Activated CD4-positive, alpha-beta T cell treated with anti-CD3 and anti-CD28 coated beads, Interleukin-2, amount 50 U/mL, for 16 hours (primary cell): Measurements from ENCODE around the gene SCN2B.
"Not testable (repeated sequence)": the region's sequence is repeated elsewhere in the genome, so short reads cannot be mapped to it uniquely, and the experiment has no call there.

Experiments used
- DNase-seq: peaks from one replicate; pipeline ENCODE4 v3.0.0-alpha.2; 2020

SCN2B gene

DNA sequence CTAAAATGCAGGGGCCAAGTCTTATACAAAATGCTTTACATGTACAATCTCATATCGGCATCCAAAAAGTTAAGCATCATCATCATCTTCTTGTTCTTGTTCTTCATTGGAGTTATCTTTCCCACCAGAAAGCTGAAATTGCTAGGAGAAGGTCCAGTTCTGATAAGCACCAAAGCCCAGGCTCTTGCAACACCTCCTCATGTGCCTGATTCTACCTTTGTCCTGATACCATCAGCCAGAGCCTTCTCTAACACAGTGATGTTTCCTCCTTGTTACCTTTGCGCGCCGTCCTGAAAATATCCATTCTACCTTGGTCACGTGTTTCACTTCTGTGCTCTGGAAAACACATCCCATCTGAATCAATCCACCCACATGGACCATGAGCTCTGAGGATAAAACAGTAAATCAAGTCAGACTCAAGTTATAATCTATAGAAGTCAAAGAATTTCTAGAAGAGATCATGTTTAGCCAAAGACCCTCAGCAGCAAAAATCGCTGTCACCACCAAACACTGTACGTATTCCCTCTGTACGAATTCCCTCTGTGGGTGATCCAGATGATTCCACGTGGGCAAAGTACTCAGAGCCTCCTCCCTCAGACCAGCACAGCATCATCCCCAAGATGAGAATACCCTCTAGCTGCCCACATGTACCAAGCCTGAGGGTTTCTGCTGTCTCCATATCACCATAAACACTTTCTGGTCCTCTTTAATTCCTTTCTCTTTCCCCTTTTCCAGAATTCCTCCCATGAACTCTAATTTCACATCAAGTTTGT lies 29.4 kb upstream of the SCN2B start:
- no peak for DNase-seq

DNA sequence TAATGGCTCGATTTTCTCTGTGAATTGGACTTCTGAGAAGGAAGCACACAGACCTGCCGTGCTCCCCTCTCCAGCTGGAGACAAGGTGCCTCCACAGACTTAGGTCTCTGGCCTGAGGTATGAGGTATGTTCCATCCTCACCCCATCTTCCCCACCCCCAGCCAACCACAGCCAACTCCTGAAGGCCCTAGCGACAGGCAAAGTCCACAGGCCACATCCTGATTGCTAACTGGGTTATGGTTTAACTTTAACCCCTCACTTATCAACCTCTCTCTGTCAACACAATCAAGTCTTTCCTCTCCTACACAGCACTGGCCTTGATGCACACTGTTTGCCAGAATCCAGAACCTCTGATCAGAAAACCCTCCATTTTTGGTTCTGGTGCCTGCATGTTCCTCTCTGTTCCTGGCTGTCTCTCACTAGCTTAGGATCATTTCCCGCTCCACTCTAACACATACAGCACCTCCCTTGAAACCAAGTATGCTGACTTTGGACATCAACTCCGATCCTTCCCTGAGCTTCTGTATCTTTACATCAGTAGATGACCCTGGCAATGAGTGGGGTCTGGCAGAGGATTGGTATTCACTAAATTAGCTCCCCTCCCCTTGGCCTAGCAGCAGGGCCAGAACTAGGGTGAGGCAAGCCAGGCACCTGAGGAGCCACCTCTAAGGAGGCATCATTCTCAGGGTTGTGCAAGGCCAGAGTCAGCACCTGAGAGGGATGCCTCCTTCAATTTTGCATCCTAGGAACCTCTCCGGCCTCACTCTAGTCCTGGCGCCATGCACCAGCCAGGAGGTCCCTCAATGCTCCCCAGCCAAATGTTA lies 26.4 kb upstream of the SCN2B start:
- DNase-seq: peak; percentile 79

DNA sequence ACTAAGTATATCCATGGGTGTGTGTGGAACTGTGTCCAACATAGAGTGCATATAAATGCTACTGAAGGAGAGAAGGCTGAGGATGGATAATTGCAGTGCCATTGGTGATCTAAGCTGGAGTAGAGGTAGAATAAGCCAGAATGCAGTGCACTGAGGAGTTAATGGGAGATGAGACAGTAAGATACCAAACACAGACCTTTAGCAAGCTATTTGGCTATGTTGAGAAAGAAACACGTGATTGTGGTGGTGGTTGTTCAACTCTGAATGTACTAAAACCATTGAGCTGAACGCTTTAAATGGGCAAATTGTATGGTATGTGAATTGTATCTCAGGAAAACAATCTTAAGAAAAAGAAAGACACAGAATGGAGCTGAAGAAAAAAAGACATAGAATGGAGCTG lies 25.5 kb upstream of the SCN2B start:
- no peak for DNase-seq

DNA sequence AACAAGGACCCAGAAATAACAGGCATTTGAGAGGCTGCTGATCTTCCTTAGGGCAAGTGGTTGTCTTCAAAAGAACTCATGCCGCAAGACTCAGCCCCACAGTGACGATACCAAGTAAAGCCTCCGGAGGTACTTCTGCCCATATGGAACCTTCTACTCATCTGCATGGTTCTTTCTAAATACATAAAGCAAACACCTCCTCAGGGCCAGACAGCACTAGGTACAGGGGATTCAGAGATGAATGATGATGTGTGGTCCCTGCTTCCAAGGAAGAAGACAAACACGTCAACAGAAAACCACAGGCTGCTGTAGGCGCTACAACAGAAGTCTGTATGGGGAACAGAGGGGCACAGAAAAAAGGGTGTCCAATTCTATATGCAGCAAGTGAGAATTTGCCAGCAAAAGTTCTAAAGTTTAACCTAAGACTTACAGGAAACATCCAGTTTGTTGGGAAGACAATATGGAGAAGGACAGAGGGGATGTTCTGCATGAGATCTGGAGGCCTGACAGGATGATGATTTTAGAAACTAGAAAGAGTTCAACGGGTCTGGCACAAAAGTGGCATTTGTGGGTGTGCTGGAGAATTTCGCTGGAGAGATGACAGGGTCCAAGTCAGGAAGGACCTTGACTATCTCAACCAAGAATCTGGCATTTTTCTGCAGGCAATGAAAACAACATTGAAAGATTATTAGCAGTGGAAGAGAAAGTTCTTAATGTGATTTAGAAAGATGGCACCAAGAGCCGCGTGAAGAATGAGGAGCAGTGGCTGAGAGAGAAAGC lies 24.7 kb upstream of the SCN2B start:
- peak; percentile 72 for DNase-seq

DNA sequence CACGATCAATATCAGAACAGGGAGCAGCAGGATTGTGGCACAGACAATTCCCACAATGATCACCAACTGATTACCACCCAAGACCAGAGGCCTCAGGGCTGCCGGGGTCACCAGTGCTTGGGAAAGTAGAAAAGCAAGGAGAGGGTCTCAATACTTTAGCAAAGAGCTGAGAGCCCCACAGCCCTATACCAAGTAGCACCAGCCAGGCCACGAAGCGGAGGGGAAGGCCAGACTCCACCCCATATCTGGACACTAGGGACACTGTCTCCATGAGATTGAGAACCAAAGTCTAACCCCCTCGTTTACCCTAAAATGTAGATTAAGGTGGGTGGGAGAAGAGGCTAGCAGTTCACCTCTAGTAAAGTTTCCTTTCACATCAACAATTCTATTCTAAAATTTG lies 24.1 kb upstream of the SCN2B start:
- no peak for DNase-seq

DNA sequence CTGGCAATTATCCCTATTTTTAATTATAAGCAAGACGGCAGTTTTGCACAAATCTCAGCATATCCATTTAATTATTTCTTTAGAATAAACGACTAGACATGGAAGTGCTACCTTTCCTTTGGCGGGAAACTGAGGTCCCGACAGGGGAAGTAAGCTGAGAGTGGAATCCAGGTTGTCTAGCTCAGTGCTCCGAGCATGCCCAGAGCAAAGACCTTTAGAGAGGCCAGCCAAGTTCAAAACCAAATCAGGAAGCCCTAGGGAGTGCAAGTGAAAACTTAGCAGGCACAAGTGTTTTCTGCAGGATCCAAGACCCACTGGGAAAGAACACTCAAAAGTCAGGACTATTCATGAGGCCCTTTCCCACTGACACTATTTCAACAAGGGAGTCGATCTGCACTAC lies 22.7 kb upstream of the SCN2B start:
- no peak for DNase-seq

DNA sequence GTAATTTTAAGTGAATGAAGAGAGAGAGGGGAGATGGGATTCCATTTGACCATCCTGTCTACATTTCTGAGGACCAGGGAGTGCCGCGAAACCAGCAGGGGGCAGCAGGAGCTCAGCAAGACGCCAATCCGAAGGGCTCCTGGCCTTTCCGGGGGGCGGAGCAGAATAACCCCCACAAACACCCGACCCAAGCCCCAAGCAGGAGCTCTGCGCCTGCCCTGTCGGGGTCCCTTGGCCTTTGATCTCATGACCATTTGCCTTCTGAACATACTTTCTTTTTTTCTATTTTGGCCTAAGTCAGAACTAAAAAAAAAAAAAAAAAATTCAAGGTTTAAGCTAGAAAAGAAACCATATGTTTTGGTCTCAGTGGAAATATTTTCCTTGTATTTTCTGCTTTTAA lies 21.9 kb upstream of the SCN2B start:
- peak; percentile 85 for DNase-seq

DNA sequence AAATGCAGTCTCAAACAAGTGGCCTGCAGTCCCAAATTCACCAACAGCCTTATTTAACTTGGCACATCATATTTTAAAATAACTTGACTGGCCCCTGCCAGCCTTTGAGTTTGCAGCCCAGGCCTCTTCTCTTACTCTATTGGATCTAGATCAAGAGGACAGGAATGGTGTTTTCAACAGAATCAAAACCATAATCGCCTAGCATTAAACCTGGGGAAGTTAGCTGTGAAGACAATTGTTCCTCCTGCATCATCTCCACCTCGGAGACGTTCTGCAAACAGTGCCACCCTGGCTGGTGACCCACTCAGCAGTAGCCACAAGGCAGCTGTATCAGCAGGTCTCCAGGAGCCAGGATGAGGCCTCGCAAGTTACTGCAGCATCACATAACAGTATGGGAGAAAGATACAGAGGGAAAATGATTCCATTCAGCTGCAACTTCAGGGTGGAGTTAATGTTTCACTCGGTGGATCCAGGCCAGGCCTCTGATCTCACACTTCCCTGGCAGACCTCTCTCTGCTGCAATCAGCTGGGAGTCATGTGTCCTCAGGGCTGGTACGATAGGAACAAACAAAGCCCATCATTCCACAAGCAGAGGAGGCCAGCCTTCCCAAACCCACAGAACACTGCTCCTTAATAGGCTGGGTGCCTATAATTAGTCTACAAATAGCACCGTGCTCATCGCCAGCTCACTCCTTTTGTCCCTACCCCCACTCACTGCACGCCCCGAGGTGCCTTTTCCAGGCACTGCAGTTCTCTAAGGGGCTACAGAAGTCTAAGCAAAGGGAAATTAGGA lies 18.6 kb upstream of the SCN2B start:
- DNase-seq: no peak

DNA sequence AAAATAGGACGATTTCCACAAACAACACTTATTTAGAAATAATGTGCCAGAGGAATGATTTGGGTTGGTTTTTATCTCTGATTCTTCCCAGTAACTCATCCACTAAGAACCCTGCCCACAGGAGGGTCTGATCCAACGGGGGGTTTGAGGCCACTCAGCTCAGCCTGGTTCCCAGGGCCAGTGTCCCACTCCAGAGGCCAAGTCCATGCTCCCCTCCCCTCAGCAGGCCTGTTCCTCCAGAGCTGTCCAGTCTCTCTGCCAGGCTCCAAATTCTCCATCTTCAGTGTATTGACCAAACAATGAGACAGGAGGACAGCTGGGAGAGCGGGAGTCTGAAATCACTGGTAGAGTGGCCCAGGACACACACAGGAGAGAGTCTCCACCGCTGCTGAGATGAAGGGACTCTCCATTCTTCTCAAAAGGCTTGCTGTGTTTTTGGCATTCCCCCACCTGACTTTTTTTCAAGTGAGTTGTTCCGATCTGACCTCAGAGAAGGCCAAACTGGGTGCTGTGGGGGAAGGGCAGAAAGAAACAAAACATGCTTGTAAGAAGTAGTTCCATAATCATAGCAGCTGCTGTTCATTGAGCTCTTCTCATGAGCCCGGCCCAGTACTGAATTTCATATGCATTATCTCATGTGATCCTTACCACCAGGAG lies 17.6 kb upstream of the SCN2B start:
- DNase-seq: no peak

DNA sequence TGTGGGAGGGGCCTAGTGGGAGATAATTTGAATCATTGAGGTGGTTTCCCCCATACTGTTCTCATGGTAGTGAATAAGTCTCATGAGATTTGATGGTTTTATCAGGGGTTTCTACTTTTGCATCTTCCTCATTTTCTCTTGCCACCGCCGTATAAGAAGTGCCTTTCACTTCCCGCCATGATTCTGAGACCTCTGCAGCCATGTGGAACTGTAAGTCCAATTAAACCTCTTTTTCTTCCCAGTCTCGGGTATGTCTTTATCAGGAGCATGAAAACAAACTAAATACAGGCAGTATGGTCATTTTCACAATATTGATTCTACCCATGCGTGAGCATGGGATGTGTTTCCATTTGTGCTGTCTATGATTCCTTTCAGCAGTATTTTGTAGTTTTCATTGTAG lies 16.4 kb upstream of the SCN2B start:
- DNase-seq: not testable (repeated sequence)

DNA sequence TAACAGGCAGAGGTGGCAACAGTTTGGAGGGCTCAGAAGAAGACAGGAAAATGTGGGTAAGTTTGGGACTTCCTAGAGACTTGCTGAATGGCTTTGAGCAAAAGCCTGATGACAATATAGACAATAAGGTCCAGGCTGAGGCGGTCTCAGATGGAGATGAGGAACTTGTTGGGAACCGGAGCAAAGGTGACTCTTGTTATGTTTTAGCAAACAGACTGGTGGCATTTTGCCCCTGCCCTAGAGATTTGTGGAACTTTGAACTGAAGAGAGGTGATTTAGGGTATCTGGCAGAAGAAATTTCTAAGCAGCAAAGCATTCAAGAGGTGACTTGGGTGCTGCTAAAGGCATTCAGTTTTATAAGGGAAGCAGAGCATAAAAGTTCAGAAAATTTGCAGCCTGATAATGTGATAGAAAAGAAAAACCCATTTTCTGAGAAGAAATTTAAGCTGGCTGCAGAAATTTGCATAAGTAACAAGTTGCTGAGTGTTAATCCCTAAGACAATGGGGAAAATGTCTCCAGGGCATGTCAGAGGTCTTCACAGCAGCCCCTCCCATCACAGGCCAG lies 14.6 kb upstream of the SCN2B start:
- not testable (repeated sequence) for DNase-seq

DNA sequence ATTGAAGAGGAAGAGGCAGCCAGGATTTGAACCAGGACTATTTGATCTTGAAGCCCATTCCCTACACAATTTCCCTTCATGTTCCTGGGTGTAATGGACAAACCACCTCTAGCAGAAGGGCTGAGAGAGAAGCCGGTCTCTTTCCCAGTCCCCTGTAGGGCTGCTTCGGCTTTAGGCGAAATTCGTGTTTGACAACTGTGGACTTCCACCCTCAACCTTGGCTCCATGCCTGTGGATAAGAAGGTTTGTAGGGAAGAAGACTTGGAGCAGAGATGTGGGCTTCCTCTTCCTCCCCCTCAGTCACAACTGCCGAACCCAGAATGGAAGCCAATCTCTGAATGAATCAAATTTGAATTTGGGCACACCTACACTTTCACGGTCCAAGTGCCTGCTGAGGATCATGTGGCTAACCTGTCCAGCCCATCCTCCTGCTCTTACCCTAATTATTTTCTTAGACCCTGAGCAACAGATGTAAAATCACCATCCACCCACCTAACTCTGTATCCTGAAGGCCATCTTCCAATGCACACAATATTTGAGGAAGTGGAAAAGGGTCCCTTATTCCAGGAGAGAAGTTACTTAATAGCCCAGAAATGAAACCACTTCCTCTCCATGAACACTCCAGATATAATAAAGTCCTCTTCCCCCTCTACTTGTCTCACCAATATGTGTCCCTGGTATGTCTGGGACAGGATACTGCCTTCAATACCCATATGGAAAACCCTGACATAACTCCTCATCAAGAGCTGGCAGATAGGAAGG lies 10.1 kb upstream of the SCN2B start:
- DNase-seq: no peak

DNA sequence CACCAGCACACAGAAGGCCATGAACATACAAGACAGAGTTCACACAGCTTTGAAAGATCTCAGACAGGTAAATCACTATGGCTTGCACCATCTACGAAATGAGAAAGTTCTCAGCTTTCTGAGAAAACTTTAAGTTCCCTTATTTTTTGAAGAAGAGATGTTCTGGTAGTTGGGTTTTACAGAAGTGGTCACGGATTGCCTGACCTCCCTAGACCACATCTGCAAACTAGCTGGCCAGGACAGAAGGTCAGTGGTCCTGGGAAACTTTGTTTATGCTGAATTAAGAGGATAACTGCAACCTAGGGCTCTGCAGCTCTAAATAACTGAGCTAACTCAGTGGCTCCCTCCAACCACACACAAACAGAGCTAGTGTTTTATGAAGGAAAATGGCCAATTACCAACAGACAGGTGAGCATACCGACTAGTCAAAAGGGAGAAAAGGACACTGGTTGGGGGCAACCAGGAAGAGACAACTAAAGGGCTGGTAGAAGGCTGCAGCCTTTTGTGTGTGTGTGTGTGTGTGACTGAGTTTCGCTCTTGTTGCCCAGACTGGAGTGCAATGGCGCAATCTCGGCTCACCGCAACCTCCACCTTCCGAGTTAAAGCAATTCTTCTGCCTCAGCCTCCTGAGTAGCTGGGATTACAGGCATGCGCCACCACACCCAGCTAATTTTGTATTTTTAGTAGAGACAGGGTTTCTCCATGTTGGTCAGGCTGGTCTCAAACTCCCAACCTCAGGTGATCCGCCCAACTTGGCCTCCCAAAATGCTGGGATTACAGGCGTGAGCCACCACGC lies 8.5 kb upstream of the SCN2B start:
- DNase-seq: no peak

DNA sequence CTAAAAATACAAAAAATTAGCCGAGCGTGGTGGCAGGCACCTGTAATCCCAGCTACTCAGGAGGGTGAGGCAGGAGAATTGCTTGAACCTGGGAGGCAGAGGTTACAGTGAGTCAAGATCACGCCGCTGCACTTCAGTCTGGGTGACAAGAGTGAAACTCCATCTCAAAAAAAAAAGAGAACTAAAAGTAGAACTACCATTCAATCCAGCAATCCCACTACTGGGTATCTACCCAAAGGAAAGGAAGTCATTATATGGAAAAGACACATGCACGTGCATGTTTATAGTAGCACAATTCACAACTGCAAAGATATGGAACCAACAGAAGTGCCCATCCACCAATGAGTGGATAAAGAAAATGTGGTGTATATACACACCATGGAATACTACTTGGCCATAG lies 7.3 kb upstream of the SCN2B start:
- not testable (repeated sequence) for DNase-seq

DNA sequence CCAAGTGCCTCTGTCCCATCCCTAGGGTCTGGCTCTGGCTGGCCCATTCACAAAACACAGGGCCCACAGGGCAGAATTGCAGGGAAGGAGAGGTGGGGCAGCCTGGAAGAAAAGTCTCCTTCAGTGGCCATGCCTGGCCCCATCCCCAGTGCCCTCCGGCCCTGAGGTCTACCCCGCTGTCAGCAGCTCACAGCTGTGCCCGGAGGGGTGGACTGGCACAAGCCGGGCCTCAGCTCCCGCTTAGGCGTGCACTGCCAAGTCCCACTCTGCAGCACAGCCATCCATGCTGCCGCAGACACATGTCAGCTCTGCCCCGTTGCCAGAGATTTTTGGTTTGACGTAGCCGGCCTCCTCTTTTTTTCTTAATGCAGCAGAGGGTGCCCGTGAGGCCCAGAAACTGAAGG lies 3.9 kb upstream of the SCN2B start:
- DNase-seq: peak; percentile 8

DNA sequence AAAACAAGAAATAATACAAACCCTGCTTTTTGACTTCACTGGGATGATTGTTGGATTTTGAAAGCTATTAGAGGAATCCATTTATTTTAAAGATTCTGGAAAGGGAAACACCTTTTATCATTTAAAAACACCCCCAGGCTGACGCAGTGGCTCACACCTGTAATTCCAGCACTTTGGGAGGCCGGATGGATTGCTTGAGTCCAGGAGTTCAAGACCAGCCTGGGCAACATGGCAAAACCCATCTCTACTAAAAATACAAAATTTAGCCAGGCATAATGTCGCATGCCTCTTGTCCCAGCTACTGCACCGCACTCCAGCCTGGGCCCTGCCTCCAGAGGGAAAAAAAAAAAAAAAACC lies 317 bp upstream of the SCN2B start:
- no peak for DNase-seq

DNA sequence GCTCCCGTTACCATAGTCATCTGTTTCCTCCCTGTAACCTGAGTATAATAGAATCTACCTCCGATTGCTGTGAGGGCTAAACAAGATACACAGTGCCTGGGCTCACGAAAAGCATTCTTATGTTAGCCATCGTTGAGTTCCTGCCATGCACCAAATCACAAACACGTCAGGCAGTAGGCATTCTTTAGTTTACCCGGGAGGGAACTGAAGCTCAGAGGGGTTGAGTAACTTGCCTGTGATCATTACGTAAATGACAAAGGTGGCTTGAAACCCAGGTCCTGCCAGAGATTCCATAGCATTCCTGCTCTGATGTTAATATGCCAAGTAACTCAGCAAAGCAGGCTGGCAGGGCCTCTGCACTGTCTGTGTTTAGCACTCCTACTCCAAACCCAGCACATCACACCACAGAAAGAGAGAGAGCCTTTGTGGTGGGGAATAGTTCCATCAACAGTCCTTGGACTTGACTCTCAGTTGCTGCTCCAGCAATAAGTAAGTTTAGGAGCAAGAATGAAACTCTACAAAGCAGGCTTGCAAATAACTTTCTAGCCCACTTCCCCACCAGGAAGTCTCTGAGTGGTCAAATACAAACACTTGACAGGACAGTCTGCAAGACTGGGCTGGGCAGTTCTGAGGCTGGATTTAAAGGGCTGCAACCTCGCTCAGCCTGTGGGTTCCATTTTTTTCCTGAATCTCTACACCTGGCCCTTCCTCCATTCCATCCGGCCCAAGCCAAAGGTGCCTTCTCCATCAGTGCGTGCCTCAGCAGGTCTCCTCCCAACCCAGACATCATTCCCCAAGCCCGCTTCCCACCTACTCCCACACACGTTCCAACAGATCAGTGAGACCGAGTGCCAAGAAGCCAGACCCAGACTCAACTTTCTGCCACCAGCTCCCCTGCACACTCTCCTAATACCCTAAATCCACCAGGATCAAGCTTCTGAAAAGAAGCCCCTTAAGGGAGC lies 1.1 kb downstream of the SCN2B start:
- DNase-seq: no peak

DNA sequence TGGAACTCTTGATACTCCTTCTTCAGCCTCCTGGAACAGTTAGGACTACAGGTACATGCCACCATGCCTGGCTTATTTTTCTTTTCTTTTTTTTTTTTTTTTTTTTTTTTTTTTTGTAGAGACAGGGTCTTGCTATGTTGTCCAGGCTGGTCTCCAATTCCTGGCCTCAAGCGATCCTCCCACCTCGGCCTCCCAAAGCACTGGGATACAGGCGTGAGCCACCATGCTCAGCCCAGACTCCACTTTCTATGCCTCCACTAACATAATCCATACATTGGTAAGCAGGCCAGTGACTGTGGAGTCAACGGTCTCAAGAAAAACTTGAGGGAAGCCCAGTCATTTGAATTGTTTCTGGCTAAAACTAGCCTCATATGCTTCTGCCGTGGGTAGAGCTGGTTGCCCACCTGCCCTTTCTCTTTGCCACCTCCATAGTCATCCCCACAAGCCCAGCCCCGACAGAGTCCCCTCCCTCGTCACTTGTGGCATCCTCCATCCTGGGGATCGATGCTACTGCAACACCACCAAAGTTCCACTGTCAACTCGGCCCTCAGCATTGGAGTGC lies 2.4 kb downstream of the SCN2B start:
- no peak for DNase-seq

DNA sequence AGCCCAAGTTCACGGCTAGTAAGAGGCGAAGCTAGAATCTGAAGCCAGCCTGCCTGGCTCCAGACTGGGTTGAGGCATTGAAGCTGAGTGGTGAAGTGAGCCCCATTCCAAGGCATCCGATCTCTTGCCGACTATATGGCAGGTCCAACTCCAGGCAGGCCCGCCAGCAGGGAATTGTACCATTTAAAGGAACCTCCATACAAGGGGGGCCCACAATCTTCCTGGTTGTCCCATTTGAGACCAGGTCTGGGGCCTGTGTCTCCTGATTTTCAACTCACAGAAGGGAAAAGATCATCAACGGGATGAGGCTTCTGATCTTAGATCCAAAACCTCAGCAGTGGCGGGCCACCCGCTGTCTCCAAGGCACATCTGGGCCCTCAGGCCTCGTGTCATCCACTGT lies 4.1 kb downstream of the SCN2B start:
- DNase-seq: no peak
